Heart left ventricle (tissue), 13 donors: ENCODE measurements around the gene MVB12B.

Experiments used
- POLR2A ChIP-seq, 2 donors: fragments of 450-650 bp; IDR thresholded peaks; one replicate each; pipeline ENCODE4 v1.6.1; 2017; ENCODE audit warnings: antibody characterized with exemption in 2 of 2, mild to moderate bottlenecking in 2 of 2, moderate library complexity in 2 of 2
- TF ChIP-seq, protein P1 (sequence below), 12 donors: fragments of 200-600 bp; sonication (generic) in 4 of 12; IDR thresholded peaks; one replicate each; pipeline versions ENCODE4 v1.5.0 to v1.8.0; 2018 to 2022; ENCODE audit warnings: antibody characterized with exemption in 12 of 12, mild to moderate bottlenecking in 5 of 12
- donor health status: ischemic (EF 13 %, LVEDD 7.1; RV severe dilation, severe dysfunction).
- donor health status: DM: no; HTN: yes; CAD: no.
- donor health status: DM: no; HTN: no; CAD: no.
- donor health status: ischemic (EF 25% LVEDD 6.9; RV normal size, moderate dysfunction).
- donor health status: ischemic (EF 25% LVEDD 5.7; RV mildly dilated, moderate dysfunction).
- donor health status: ischemic (EF 35%, LVEDD 5.7; RV mildly dilated, moderate dysfunction).
- donor health status: nonischemic (EF 11% LVEDD 7.7; RV severe dilation, severe dysfunction).
- donor health status: DM: yes; HTN: yes; CAD: no.
- donor health status: PGD.
- donor health status: ischemic (EF 29% LVEDD 5.4; RV normal size, mild dysfunction).
- donor health status: nonischemic (EF 23%, LVEDD 6.1; RV moderate dilation, normal function).

DNA sequence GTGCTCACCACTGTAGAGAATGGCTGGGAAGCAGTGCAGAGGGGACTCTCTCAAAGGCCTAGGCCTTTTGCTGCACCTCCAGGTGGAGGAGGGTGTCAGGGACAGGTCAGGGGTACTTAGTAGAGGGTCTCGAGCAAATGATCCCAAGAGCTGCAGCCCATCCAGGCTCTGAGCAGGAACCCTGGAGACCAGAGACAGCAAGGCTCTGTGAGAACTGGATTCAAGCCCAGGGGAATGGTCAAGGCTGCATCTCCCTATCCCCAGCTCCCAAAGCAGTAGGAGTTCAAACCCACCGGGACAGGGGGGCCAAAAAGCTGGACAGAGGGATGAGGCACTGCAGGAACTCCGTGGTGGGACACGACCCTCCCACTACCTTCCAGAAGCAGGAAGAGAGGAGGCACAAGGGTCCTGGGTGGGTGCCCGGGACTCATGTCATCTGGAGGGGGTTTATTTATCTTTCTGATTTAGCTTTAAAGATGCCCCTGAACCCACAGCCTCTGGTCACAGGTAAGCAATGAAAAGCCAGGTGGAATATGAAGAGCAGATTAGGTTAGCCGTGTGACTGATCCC, 124.8 kb downstream of the MVB12B start:
- no peak for TF ChIP-seq POLR2A (IDR thresholded peaks at IDR 0.05)
- TF ChIP-seq, protein P1, sequence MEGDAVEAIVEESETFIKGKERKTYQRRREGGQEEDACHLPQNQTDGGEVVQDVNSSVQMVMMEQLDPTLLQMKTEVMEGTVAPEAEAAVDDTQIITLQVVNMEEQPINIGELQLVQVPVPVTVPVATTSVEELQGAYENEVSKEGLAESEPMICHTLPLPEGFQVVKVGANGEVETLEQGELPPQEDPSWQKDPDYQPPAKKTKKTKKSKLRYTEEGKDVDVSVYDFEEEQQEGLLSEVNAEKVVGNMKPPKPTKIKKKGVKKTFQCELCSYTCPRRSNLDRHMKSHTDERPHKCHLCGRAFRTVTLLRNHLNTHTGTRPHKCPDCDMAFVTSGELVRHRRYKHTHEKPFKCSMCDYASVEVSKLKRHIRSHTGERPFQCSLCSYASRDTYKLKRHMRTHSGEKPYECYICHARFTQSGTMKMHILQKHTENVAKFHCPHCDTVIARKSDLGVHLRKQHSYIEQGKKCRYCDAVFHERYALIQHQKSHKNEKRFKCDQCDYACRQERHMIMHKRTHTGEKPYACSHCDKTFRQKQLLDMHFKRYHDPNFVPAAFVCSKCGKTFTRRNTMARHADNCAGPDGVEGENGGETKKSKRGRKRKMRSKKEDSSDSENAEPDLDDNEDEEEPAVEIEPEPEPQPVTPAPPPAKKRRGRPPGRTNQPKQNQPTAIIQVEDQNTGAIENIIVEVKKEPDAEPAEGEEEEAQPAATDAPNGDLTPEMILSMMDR (IDR thresholded peaks at IDR 0.05): no peak
